LoVo (cell line): ENCODE data around the gene RBM15.

Experiments used
- DNase-seq: peaks from one replicate; pipeline ENCODE4 v3.0.0-alpha.2; 2016; ENCODE audit warnings: low spot score

Gene RBM15

GRCh38 chr1:110348050-110348449, 8.9 kb downstream of the RBM15 start:
- DNase-seq: no peak

DNA sequence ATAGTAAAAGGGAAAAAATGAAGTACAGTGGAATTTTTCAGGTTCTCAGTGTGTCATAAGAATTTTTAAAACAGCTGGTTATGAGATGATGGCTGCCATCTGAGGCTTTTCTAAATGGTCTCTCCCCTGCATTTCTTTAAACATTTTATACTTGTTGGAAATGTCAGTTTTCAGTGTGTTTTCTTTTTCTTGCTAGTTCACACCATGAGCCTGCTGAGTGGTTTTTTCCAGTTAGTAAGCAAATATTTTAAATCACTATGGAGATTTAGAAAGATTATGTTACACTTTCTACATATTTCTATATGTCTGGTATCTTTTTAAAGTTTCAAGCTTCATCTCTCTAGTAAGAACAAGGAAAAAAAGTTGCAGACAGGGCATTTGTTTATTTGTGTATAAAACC, 9.6 kb downstream of the RBM15 start:
- DNase-seq: no peak

GRCh38 chr1:110350360-110350759, 11.2 kb downstream of the RBM15 start:
- no peak for DNase-seq

- DNase-seq: no peak
These were observed 16.1 kb downstream of the RBM15 start for GRCh38 chr1:110355321-110355720.

GRCh38 chr1:110356379-110356778, 17.2 kb downstream of the RBM15 start:
- peak; percentile 57 for DNase-seq

- no peak for DNase-seq
These were observed 21.3 kb downstream of the RBM15 start for GRCh38 chr1:110360431-110360830.

DNA sequence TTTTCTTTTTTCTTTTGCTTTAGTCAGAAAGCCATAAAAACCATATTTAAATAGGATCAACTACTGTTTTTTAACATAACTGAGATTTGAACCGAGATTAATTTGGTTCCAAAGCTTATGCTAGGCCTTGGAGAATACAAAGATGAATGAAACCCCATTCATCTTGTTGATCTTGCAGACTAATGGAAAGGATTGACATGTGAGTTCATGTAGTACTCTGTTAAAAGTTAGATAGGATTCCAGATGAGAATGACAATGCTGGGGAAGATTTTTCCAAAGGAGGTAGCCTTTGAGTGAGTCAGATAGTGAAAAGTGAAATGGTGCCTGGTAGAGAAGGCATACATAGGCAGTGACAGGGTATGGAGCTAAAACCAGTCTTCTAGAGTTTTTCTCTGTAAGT, 22.7 kb downstream of the RBM15 start:
- DNase-seq: no peak

- no peak for DNase-seq
These were observed 25.0 kb downstream of the RBM15 start for GRCh38 chr1:110364221-110364620.

- DNase-seq: no peak
These were observed 31.6 kb downstream of the RBM15 start for GRCh38 chr1:110370827-110371226.

DNA sequence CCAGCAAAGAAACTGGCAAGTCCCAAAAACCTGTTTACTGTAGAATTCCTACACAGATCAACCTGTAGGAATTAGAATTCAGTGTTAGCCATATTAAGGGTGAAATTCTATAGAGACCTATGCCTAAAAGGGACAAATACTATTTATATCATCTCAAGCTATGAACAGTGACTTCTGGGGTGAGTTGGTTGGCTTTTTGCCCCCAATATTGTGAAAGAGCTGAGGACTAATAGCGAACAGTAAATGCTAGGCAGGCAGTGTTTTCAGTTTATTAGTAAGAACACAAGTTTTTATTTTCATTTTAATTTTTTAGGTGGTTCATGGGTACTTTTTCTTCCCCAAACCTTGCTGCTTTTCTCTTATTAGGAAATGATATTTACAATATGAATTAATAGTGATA, 36.3 kb downstream of the RBM15 start:
- DNase-seq: no peak

DNA sequence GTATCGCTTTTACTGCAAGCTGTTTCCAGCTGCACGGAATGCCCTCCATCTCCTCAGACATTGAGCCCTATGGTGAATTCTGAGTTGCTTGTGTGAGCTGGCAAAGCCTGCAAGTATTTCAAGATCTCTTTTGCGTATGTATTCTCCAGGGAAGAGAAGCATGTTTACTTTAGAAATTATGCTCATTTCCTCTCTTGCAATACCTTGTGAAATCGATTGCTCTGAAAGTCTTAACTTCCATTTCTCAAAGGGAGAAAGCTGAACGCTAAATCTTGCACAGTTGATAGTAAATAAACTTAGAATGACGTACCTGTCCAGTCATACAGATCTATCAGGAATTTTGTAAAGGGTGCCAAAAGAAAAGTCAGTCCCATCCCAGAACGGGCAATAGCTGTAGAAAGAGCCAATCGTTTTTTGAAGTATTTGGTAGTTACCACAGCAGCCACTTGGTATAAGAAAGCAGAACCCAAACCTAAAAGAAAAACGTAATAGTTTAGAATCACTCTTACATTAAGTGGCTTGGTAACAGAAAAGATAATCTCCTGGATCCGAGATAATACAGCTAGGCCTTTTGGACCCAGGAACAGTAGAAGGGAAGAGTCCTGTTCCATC, 41.6 kb downstream of the RBM15 start:
- no peak for DNase-seq

- DNase-seq: no peak
These were observed 44.2 kb downstream of the RBM15 start for GRCh38 chr1:110383251-110383990.

GRCh38 chr1:110384581-110385321, 45.6 kb downstream of the RBM15 start:
- no peak for DNase-seq

- no peak for DNase-seq
These were observed 46.2 kb downstream of the RBM15 start for GRCh38 chr1:110385369-110385768.

DNA sequence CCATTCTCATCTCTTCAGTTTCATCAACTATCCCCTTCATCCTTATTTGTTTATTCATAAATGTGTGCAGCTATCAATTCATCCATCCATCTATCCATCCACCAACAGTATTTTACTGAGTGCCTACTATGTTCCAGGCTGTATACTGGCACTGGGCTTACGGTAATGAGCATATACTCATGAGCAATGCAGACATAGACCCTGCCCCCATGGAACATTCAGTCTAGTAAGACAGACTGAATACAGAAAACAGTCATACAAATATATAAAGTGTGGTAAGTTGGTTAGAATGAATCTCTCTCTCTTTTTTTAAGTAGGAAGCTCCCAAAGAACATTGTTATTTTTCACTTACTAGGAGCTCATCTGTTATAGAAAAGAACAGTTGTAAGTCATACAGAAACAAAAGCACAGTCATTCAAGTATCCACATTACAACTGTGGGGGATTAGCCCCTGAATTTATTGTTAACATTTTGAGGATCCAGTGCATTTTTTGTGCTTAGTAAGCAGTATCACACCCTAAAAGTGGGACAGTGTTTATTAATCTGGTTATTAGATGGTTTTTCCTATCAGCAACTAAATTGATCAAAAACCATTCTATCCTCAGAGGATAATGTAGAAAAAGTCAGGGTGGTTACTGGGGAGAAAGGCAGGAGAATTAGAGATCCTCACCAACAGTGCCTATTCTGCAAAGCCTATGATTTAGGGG, 48.0 kb downstream of the RBM15 start:
- no peak for DNase-seq

DNA sequence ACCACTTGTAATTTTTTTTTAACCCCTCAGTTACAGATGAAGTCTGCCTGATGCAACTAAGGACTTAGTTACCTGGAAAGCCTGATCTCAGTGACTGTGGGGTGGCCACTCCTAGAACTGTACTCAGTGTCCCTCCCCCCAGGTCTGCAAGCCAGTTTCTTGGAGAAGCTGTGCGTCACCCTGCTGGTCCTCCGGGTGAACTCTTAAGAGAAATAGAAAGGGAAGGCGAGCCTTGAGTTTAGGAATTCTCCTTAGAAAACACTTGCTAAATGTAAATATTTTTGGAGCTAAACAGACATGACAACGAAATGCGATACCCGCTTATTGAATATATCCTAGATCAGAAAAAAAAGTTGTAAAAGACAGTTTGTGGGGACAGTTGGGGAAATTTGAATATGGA, 50.9 kb downstream of the RBM15 start:
- DNase-seq: no peak

- DNase-seq: no peak
These were observed 51.6 kb downstream of the RBM15 start, which contains the start of gene SLC16A4 for GRCh38 chr1:110390692-110391245. Gene SLC16A4, minus strand, starts transcription at chr1:110391026. Its CDS starts 1,703 bp downstream, at chr1:110389323.

- no peak for DNase-seq
These were observed 54.1 kb downstream of the RBM15 start for GRCh38 chr1:110393286-110393685.

DNA sequence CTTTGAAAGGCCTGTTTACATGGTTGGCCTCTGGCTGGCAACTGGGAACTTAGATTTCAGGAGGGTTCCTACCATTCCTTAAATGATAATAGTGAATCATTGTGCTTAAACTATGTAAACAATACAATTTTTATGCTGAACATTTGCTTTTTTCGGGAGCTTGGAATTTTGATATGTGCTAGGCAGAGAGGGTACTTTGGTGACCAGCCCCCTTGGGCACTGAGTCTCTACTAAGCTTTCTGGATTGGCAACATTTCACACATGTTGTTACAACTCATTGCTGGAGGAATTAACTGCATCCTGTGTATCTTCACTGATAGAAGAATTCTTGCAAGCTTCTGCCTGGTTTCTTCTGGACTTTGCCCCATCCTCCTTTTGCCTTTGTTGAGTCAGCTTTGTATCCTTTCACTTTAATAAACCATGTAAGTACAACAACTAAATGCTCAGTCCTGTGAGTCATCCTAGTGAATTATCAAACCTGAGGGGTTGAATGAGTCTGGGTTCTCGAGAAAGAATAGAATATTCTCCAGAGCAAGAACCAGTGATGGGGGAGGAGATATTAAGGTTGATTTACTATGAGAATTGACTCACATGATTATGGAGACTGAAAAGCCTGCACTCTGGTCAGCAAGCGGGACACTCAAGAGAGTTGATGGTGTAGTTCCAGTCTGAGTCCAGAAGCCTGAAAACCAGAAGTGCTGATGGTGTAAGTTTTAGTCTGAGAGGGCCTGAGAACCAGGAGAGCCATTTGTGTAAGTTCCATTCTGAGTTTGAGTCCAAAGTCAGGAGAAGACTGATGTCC, 54.7 kb downstream of the RBM15 start:
- DNase-seq: peak; percentile 81

DNA sequence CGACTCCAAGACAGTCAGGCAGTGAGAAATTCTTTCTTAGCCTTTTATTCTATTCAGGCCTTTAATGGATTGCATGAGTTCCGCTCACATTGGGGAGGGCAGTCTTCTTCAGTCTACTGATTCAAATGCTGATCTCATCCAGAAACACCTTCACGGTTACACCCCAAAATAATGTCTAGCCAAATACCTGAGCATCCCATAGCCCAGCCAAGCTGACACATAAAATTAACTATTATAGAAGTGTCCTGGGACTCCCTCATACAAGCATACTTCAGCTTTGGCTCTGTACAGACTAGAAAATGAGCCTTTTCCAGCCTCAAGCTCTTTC, 55.3 kb downstream of the RBM15 start:
- DNase-seq: no peak
